ENCODE measurements around the gene NUP155.

- TF ChIP-seq CTCF (IDR thresholded peaks at IDR 0.05): no peak
- TF ChIP-seq POLR2AphosphoS5 (IDR thresholded peaks at IDR 0.05): no peak
These were observed 66.0 kb downstream of the NUP155 start for GRCh38 chr5:37304888-37305287.
